HG03196 (cell line): ENCODE data around the gene TMEM183A.
A peak's percentile ranks its signal among the peaks of the same experiment; 100 is the strongest.

Experiments used
- ATAC-seq: cut with Tn5 transposase; IDR thresholded peaks from one replicate; pipeline ENCODE4 v1.9.1; 2021; ENCODE audit not compliant: unreplicated experiment

Gene TMEM183A, protein sequence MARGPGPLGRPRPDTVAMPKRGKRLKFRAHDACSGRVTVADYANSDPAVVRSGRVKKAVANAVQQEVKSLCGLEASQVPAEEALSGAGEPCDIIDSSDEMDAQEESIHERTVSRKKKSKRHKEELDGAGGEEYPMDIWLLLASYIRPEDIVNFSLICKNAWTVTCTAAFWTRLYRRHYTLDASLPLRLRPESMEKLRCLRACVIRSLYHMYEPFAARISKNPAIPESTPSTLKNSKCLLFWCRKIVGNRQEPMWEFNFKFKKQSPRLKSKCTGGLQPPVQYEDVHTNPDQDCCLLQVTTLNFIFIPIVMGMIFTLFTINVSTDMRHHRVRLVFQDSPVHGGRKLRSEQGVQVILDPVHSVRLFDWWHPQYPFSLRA

DNA sequence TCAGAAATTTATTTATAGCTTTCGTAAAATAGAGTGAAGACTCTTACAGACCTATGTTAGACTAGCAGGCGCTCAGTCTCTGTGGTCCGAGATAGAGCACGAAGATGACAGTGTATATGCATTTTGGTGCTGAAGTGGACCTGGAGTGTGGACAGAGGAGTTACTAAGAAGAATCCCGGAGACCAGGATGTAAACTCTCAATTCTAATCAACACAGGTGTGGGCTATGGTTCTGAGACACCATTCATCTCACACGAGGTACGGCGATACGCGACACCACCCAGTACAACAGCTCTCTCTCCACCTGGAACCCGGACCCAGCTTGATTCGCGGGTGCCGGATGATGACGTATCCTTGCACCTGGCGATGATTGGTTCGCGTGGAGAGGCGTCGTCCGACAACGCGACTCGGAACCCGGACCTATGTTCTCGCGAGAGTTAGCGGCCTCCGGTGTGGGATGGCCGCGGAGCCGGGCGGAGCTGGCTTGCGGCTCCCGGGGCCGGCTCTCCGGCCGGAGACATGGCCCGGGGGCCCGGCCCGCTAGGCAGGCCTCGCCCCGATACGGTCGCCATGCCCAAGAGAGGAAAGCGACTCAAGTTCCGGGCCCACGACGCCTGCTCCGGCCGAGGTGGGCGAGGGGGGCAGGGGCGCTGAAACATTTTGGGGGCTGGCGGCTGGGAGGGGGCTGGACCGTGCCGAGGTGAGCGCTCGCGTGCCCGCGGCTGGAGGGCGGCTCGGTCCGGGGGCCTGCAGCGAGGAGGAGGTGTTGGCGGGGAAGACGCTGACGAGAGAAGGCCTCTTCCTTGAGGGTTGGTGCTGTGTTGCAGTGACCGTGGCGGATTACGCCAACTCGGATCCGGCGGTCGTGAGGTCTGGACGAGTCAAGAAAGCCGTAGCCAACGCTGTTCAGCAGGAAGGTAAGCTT is at the start of gene TMEM183A:
Gene TMEM183A (plus strand): TSS at position 427 of the 924 bp plus-strand sequence. CDS start 92 bp downstream, at position 519.
- peak; percentile 97 for ATAC-seq

DNA sequence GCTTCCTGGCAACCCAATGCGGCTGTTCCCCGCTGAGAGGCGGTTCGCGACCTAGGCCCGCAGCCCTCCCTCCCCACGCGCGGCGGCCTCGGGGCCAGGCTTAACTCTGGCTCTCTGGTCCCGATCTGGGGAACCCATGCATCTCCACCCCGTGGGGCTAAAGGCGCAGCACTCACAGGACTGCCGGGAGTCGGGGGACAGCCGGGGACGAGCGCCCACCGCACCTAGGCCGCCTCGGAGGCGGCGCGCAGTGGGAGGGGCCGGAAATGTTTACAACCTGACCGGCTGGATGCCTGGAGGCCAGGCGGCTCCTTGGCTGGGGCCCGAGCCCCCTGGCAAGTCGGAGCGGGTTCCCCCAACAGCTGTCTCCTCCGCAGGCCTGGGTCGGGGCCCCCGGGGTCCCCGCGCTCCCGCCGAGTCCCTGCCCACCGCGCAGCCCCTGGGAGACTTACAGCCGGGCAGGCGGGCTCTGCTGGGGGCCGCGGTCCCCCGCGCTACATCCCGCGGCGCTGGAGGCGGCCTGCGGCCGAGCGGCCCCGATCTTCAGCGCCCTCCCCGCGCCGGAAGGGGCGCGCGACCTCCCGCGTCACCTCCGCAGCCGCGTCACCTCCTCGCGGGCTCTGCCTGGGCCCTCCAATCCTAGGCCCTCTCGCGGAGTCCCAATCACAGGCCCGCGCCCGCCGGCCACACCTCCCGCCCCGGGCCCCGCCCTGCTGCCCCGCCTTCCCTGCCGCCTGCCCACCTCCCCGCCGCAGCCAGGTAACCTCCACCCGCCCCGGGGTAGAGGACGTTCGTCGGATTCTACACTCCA is 49.2 kb upstream of the TMEM183A start, which contains the start of gene ADIPOR1:
Gene ADIPOR1 (minus strand): TSS at position 580 of the 811 bp plus-strand sequence. CDS start 7,242 bp downstream, outside the sequence.
- peak; percentile 97 for ATAC-seq

DNA sequence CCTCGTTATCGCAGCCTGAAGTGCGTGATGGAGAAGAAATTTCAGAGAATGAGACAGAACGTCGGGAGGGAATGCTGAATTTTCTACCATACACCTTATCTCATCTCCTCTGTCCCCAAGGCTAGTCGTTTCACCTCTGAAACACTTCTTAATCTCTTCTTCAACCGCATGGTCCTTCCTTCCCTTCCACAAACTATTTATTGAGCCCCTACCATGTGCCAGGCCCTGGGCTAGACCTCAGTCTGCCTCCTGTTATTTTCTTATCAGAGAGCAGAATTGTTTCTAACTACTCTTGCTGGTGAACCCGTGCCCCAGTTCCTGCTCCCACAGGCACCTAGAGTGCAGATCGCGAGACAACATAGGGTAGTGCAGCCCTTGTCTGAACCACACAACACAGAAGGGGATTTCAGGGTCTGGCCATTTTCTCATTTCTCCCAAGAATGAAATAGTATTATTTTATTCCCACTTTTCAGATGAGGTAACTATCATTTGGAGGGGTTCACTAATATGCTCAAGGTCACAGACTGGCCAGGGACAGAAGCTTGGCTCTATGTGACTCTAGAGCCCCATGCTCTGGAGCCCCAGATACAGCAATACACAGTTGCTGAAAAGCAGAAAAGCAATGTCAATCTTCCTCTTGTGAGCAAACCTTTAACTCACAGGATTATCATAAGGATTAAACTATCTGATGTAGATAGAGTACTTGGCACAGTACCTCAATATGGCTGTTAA is 48.5 kb upstream of the TMEM183A start:
- no peak for ATAC-seq

DNA sequence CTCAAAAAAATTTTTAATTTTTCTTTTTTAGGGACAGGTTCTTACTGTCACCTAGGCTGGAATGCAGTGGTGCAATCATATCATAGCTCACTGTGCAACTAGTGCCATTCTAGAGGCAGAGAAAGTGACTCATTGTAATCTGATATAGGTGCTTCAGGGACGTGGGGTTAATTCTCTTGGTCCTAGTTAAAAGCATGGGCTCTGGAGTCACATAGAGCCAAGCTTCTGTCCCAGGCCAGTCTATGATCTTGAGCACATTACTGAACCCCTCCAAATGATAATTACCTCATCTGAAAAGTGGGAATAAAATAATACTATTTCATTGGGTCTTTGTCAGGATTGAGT is 47.9 kb upstream of the TMEM183A start:
- ATAC-seq = no peak

DNA sequence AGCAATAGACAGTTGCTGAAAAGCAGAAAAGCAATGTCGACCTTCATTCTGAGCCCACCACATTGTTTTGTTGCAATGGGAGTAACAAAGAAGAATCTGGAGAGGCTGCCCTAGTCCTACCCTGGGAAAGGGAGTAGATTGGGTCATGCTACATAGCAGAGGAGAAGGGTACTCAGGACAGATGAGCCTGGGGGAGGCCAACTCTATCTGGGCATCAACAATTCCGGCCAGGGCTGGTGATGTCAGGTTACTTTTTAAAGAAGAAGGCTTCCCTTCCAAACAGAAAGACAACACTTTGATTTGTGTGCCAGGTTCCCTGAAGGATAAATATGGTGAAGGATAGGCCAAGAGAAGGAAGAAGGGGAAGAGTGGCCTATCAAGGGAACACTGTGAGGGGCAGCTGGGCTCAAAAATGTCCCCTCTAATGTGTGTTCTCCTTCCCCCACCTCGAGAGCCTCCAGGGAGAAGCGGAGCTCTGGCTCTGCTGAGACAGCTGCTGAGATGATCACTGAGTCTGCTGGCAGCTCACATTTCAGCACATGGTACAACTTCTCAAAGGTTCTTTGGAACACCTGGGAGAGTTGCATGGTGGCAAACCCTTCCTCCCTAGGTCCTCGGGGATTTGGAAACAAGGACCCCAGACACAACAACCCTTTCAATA is 45.8 kb upstream of the TMEM183A start:
- ATAC-seq = no peak

DNA sequence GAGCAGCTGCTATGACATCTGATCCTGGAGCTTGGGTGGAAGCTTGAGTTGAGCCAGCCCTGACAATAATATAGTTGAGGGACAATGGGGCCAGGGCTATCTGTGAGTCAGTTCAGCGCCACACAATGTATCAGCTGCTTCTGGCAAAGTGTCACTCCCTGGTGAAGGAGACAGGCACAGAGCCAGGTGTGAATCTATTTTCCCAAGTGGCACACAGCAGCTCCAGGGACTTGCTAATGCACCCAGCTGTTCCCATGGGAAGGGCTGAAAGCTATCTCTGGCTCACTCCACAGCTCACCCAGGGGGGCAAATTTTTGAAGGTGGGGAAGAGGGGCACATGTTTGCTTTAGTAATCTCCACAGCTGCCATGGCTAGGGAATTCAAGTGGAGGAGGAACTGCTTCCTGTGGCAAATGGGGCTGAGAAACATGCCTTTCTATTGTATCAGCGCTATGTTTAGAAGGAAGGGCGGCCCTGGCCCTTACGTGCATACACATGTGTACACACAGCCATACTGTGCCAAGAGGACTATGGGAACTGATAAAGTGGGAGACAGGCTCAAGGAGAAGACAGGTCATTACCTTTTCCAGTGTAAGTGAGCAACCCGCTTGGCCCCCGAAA is 42.3 kb upstream of the TMEM183A start:
- ATAC-seq = no peak

DNA sequence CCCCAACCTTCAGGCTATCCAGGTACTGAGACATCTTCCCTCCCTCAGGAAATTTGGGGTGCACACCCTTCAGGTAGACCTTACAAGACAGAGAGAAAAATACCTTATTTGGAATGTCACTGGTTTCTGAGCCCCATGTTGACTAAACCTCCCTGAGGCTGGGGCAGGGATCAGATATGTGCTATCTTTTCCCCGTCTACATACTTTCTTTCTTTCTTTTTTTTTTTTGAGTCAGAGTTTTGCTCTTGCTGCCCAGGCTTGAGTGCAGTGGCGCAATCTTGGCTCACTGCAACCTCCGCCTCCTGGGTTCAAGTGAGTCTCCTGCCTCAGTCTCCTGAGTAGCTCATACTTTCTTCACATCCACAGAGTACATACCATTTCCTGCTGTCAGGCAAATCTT is 41.8 kb upstream of the TMEM183A start:
- ATAC-seq = no peak

DNA sequence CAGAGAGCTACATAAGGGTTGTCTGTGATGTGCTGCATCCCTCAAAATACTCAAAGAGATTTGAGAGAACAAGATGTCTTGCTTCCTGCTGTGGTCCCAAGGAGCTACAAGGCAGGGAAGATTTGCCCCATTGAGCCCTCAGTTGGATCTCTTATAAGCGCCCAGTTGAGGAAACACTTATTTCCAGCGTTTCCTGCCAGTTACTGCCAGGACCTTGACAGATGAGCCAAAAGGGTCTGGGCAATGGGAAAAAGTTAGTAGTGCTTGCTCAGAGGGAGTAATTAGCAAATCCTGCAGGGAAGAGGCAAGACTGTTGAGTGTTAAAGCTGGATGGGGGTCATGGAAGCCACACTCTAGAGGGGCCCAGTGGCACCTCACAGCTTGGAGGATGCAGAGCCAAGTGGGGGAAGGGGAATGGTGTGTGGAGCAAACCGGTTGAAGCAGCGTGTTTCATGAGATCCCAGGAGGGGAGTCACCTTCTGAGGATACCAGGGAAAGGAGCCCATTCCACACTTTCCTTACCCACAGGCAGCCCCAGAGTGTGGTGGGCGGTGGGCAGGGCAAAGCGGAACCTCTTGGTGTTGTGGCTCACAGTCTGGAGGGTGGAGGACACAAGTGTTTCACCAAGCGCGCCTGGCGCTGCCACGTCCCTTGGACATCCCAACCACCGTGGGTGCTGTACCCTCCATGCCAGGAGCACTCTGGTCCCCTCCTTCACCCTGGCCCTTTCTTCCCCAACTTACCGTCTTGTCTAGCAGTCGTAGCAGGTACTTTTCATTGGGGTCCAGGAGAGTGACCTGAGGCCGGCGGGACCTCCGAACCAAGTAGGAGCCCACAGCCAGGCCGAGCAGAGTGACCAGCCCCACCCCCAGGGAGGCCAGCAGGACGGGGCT is 40.9 kb upstream of the TMEM183A start:
- no peak for ATAC-seq

DNA sequence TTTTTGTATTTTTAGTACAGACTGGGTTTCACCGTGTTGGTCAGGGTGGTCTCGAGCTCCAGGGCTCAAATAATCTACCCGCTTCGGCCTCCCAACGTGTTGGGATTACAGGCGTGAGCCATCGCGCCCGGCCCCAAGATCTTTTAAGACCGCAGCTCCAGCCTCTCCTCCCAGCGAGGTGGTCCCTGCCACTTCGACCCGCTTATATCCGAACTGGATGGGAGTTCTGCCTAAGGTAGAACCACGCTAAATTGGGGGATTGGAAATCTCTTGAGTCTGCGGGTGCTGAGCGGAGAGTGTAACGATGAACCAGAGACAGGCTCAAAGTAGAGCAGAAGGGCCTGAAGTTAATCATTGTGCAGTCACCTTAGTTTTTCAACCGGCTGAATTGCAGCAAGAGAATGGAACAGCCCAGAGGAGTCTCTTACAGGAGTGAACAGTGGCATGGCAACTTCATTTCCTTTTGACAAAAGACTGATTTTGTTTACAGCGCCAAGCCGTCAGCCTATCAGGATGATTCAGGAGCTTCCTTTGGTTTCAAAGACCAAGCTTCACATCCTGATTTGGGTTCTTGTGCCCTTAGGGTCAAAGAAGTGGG is 39.4 kb upstream of the TMEM183A start:
- no peak for ATAC-seq

DNA sequence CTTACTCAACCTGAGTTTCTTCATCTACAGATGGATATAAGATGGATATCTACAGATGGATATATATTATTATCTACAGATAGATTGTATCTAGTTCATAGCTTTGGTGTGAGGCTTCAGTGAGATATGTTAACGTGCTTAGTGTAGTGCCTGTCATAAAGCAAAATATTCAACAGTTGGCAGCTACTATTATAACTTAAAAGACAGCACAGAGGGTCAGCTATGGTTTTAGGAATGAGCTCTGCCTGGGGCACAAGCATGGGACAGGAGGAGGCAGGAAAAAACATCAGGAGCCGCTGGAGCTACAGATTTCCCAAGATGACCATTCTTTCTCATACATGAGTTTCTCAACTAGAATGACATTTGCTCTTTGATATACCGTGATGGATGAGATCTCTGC is 38.8 kb upstream of the TMEM183A start:
- no peak for ATAC-seq

DNA sequence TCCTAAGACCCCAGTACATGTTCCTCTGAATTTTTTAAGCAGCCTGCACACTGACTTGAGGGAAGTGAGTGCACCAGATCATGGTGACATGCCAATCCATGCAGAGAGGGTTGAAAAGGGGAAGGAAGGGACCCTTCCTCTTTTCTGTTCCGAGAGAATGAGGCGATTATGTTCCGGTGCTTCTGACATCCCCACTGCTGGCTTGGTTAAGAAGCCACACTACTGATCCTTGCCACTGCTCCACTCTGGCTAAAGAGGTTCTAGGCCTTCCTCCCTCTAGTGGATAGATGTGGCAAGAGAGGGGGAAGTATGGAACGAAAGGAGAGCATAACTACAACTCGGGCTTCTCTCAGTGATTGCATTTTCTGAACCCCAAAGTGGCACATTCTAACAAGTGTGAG is 38.3 kb upstream of the TMEM183A start:
- ATAC-seq = no peak

DNA sequence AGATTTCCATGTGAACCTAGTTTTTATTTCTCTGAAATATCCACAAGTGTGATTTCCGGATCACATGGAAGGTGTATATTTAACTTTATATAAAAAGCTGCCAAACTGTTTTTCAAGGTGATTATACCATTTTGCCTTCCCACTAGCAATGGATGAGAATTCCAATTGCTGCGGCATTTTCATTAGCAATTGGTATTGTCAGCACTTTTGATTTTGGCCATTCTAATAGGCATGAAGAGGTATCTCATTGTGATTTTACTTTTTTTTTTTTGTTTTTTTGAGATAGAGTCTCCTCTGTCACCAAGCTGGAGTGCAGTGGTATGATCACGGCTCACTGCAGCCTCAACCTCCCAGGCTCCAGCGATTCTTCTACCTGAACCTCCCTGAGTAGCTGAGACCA is 35.1 kb upstream of the TMEM183A start:
- no peak for ATAC-seq

DNA sequence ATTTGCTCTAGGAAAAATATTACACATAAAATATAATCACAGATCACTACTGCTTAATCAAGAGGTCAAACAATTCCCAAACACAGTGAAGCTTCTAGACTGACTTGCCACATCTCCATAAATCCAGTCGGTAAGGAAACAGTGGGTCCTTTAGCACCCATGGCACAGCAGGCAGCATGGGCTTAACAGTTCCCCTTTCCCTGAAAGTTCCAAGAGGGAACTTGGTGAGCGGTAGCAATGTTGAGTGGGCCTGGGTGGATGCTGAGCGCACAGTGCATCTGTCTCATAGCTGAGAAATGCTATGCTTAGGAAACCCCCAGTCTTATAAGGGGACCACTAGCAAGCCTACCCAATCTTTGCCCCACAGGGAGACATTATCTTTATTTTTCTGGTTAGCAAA is 32.3 kb upstream of the TMEM183A start:
- no peak for ATAC-seq

DNA sequence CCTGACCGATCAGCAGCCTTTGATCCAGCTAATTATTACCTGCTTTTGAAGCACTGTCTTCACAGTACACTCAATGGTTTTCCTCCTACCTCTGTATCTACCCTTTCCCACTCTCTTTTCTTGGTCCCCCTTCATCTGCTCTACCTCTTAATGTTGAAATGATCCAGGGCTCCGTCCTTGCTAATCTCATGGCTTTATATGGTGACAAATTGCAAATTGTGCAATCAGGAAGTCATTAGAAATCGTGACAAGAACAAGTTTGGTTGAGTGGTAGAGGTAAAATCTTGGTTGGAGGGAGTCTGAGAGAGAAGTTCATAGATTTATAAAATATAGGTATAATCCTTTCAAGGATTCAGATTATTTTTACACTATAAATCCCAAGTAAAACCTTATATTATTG is 30.5 kb upstream of the TMEM183A start:
- ATAC-seq = no peak

DNA sequence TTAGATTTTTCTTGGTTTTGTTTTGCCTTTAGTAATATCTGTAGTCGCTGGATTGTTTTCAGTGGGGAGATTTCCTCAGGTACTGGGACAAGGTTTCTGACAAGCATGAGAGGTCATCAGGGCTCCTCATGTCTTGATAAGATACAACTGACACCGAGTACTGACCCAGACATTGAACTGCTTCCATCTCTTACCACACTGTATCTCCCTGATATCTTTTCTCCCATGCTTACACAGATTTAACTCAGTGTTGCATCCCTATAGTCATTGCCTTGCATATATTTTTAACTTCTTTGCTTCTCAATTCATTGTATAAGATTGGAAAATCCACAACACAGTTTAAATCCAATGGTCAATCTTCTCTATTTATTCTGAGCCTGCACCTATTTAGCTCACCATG is 27.7 kb upstream of the TMEM183A start:
- ATAC-seq = no peak

DNA sequence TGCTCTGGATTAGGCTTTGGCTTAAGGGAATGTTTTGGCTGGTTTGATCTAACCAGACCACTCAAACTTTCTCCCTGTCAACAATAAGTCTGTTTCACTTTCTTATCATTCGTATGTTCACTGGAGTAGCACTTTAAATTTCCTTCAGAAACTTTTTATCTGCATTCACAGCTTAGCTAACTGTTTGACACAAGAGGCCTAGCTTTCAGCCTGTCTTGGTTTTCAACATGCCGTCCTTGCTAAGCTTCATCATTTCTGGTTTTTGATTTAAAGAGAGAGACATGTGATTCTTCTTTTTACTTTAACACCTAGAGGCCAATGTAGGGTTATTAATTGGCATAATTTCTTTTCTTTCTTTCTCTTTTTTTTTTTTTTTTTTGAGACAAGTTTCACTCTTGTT is 25.2 kb upstream of the TMEM183A start:
- ATAC-seq = no peak

DNA sequence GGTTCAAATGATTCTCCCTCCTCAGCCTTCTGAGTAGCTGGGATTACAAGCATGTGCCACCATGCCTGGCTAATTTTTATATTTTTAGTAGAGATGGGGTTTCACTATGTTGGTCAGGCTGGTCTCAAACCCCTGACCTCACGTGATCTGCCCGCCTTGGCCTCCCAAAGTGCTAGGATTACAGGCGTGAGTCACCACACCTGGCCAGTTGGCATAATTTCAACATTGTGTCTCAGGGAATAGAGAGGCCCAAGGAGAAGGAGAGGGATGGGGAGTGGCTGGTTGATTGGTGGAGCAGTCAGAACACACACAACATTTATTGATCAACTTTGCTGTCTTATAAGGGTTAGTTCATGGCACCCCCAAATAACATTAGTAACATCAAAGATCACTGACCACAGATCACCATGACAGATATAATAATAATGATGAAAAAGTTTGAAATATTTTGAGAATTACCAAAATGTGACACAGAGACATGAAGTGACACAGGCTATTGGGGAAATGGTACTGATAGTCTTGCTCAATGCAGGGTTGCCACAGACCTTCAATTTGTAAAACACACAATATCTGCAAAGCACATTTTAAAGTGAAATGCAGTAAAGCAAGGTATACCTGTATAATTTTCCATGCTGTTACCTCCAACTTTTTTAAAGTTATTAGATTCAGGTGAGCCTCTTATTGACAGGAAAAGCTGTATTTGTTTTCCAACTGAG is 24.3 kb upstream of the TMEM183A start:
- no peak for ATAC-seq
